Measurements from ENCODE around the gene ENTPD3.
"Not testable (repeated sequence)": the region's sequence is repeated elsewhere in the genome, so short reads cannot be mapped to it uniquely, and the experiment has no call there.

Gene ENTPD3

DNA sequence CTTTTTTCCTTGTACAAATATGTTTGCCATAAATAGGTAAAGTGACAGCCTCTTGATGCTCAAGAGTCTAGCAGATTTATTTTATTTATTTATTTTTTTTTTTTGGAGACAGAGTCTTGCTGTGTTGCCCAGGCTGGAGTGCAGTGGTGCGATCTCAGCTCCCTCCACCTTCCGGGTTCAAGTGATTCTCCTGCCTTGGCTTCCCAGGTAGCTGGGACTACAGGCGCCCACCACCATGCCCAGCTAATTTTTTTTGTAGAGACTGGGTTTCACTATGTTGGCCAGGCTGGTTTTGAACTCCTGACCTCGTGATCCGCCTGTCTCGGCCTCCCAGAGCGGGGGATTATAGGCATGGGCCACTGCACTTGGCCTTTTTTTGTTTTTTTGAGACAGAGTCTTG is 75.9 kb downstream of the ENTPD3 start:
- not testable (repeated sequence) for DNase-seq (ENCODE audit: low spot score)

GRCh38 chr3:40463579-40463978 is 76.6 kb downstream of the ENTPD3 start:
- no peak for DNase-seq (ENCODE audit: low spot score)

GRCh38 chr3:40464339-40465110 is 77.5 kb downstream of the ENTPD3 start:
- DNase-seq (ENCODE audit: low spot score): no peak

DNA sequence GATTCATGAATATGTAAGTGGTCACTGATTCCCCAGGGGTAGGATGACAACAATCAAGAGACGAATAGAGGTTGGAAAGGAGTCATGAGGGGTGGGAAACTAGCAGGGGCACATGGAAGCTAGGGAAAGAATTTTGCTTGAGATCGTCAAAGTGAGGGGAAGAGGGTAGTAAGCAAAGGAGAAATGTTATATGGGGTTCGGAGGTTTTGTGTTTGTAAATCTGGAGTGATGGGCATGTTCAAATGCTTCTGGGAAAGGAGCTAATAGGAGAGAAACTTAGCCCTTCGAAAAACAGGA is 78.1 kb downstream of the ENTPD3 start:
- no peak for DNase-seq (ENCODE audit: low spot score)

GRCh38 chr3:40465456-40465855 is 78.5 kb downstream of the ENTPD3 start:
- DNase-seq (ENCODE audit: low spot score): no peak

DNA sequence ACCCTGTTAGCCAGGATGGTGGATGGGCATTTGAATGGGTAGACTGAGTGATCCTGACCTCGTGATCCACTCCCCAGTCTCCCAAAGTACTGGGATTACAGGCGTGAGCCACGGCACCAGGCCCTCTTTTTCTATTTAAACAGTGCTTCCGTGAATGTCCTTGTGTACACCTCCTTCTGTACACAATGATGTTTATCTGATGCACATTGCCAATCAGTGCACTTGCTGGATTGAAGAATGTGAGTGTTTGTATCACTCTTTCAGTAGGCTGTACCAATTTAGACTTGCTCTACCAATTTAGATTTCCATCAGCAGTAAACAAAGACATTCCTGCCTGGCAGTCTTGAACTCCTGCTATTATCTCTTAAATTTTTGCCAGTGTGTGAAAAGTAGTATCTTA is 81.0 kb downstream of the ENTPD3 start:
- DNase-seq (ENCODE audit: low spot score): no peak

GRCh38 chr3:40470701-40471100 is 83.7 kb downstream of the ENTPD3 start:
- no peak for DNase-seq (ENCODE audit: low spot score)

GRCh38 chr3:40476478-40477470 is 89.8 kb downstream of the ENTPD3 start, which contains the start of gene ZNF619:
ZNF619 (plus strand) TSS chr3:40477122; CDS start chr3:40477980, 858 bp downstream.
- peak; percentile 83 for DNase-seq (ENCODE audit: low spot score)

GRCh38 chr3:40477666-40478065 is 90.7 kb downstream of the ENTPD3 start:
- no peak for DNase-seq (ENCODE audit: low spot score)

Data from left forelimb (tissue), 1 donor.